DMS 273 (cell line): ENCODE data around the gene NECTIN1.

Experiments
- DNase-seq: peaks from one replicate; lab custom pipeline; 2025; ENCODE audit not compliant: unreplicated experiment; lab: John Stamatoyannopoulos, UW

Gene NECTIN1

GRCh38 chr11:119734788-119735187 lies 5.8 kb upstream of the NECTIN1 start:
- peak; percentile 71 for DNase-seq

- peak; percentile 38 for DNase-seq
Observed at GRCh38 chr11:119730789-119731386, 1.9 kb upstream of the NECTIN1 start.

GRCh38 chr11:119729951-119730613 lies 1.1 kb upstream of the NECTIN1 start:
- DNase-seq, result no peak

- no peak for DNase-seq
Observed at GRCh38 chr11:119729581-119729927, 554 bp upstream of the NECTIN1 start.

GRCh38 chr11:119728211-119728626 lies 781 bp downstream of the NECTIN1 start:
- peak; percentile 30 for DNase-seq

GRCh38 chr11:119727523-119728151 lies 1.4 kb downstream of the NECTIN1 start:
- DNase-seq, result peak; percentile 53

- DNase-seq, result peak; percentile 19
Observed at GRCh38 chr11:119726585-119727522, 2.1 kb downstream of the NECTIN1 start.

- DNase-seq, result no peak
Observed at GRCh38 chr11:119726150-119726553, 2.8 kb downstream of the NECTIN1 start.

GRCh38 chr11:119724956-119725355 lies 4.0 kb downstream of the NECTIN1 start:
- no peak for DNase-seq

GRCh38 chr11:119723952-119724325 lies 5.1 kb downstream of the NECTIN1 start:
- DNase-seq, result no peak

GRCh38 chr11:119723243-119723951 lies 5.6 kb downstream of the NECTIN1 start:
- peak; percentile 26 for DNase-seq

- peak; percentile 23 for DNase-seq
Observed at GRCh38 chr11:119722281-119722794, 6.7 kb downstream of the NECTIN1 start.

GRCh38 chr11:119721129-119722120 lies 7.6 kb downstream of the NECTIN1 start:
- DNase-seq, result peak; percentile 56

- DNase-seq, result peak; percentile 26
Observed at GRCh38 chr11:119720311-119720913, 8.6 kb downstream of the NECTIN1 start.

GRCh38 chr11:119717839-119718534 lies 11.0 kb downstream of the NECTIN1 start:
- peak; percentile 48 for DNase-seq

- DNase-seq, result no peak
Observed at GRCh38 chr11:119716582-119717498, 12.2 kb downstream of the NECTIN1 start.

GRCh38 chr11:119714590-119714989 lies 14.4 kb downstream of the NECTIN1 start:
- DNase-seq, result no peak
